HG03439 (cell line): ENCODE measurements around the gene HOXB8.

Experiments used
- ATAC-seq: cut with Tn5 transposase; IDR thresholded peaks from one replicate; pipeline ENCODE4 v1.9.1; 2021; ENCODE audit warnings: mild to moderate bottlenecking, moderate library complexity; ENCODE audit not compliant: unreplicated experiment

The HOXB8 gene

GRCh38 chr17:48615047-48615962, at the start of gene HOXB8:
HOXB8 (minus strand) TSS chr17:48615292; CDS start chr17:48614704, 588 bp downstream.
- ATAC-seq, result no peak

GRCh38 chr17:48663134-48663924, 48.2 kb upstream of the HOXB8 start:
- ATAC-seq, result no peak

GRCh38 chr17:48655913-48656312, 40.8 kb upstream of the HOXB8 start:
- ATAC-seq, result no peak

GRCh38 chr17:48649741-48650140, 34.6 kb upstream of the HOXB8 start:
- no peak for ATAC-seq

- no peak for ATAC-seq
Observed at GRCh38 chr17:48647963-48648245, 32.8 kb upstream of the HOXB8 start.

GRCh38 chr17:48647103-48647962, 32.2 kb upstream of the HOXB8 start:
- no peak for ATAC-seq

GRCh38 chr17:48646183-48647102, 31.4 kb upstream of the HOXB8 start:
- no peak for ATAC-seq

GRCh38 chr17:48645639-48646182, 30.6 kb upstream of the HOXB8 start:
- ATAC-seq, result no peak

GRCh38 chr17:48644910-48645557, 29.9 kb upstream of the HOXB8 start:
- no peak for ATAC-seq

GRCh38 chr17:48644159-48644558, 29.1 kb upstream of the HOXB8 start:
- no peak for ATAC-seq

GRCh38 chr17:48643697-48644012, 28.6 kb upstream of the HOXB8 start:
- no peak for ATAC-seq

- ATAC-seq, result no peak
Observed at GRCh38 chr17:48642843-48643696, 28.0 kb upstream of the HOXB8 start.

GRCh38 chr17:48642059-48642842, 27.2 kb upstream of the HOXB8 start:
- ATAC-seq, result no peak

- no peak for ATAC-seq
Observed at GRCh38 chr17:48641541-48642058, 26.5 kb upstream of the HOXB8 start.

- no peak for ATAC-seq
Observed at GRCh38 chr17:48640858-48641180, 25.7 kb upstream of the HOXB8 start.

- ATAC-seq, result no peak
Observed at GRCh38 chr17:48639982-48640857, 25.1 kb upstream of the HOXB8 start.

GRCh38 chr17:48639136-48639535, 24.0 kb upstream of the HOXB8 start:
- ATAC-seq, result no peak
